Measurements from ENCODE around the gene SAMM50. TPM values are rescaled to one million over a fixed set of nuclear protein-coding genes. Genes with fewer than 3 reads are reported as not detected.
A peak's percentile ranks its signal among the peaks of the same experiment; 100 is the strongest.

The SAMM50 gene
- 10 to 100 TPM; 38.8 to 64.8 (median 55.7) TPM for total RNA-seq

DNA sequence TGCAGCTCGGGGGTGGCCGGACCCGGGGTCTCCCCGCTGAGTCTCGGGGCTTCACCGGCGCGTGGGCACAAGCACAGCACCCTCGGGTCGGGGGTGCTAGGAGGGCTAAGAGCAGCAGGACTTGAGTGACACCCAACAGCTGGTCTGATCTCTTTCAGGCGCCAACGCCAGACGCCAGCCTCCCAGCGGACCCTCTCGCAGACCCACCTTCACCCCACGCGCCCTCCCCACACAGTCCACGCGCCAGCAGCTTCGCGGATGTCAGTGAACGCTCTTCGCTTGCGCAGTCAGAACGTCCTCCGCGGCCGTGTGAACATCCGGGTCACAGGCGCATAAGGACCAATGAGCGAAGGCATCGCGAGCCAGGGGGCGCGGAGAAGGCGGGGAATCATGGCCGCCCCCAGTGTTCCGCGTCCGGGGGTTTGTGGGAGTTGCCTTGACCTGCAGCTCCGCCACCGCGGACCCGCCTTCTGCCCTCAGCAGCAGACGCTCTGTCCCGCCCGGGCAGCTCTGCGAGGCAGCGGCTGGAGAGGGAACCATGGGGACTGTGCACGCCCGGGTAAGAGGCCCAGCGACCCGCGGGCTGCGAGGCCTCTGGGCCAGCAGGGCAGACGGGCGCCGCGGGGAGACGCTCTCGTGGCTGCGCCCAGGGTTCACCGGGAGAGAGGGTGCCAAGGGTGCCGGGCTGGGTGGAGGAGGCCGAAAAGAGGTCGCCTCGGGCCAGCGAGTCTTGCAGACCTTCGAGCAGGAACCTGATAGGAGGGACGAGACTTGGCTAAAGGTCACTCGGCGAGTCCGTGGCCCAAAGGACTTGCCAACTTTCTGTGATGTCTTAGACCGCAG, at the start of gene SAMM50:
SAMM50 (plus strand) TSS at position 403 of the 843 bp plus-strand sequence; CDS start at position 539, 136 bp downstream.
- peak within 1 kb of the TSS; percentile 74 to 98 (median 94) for H3K4me3 ChIP-seq
- WGBS, 10 experiments, result 0 to 3% (median 0%) methylated on average over 2 to 30 of the region's 74 CpGs; no CpG with 5 or more reads in 2 of the 10 experiments
- peak within 1 kb of the TSS; percentile 88 to 97 for H3K27ac ChIP-seq
- ATAC-seq (replicated peaks in 6 of 8), result peak; percentile 92 to 97 (median 94)
- H3K4me1 ChIP-seq (replicated peaks in 1 of 2), result peaks cover 20 to 24% of the 10 kb centered on the region in 2 donors
- in situ Hi-C loops (cut with MboI; ENCODE audit: low pct_unique_long_range_greater_than_20kb in 2 of 9, low sequenced_read_pairs in 9 of 9, unreplicated experiment in 9 of 9), result no loop called here

DNA sequence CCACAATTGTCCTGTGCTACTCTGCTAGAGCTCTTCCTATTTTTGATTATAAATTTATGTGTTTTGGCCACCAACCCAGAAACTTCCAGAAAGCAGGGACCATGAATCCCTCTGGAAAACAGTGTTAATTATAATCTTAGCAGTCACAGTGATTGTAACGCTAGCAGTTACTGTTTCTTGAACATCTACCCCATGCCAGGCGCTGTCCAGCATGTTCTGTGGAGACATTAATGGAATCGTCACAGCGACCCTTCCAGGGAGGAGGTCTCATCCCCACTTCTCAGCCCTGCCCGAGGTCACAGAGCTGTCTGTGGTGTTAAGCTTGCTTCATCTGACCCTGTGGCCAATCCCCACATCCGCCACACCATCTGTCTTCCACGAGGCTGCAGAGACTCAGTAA, 49.6 kb upstream of the SAMM50 start:
- Histone ChIP-seq H3K27ac (no peak overlapping the region), H3K4me1 (replicated peaks in 1 of 2) (peaks cover 4 to 6% of the 10 kb centered on the region in 2 donors), H3K4me3 (no peak overlapping the region)
- peak in 1 of 8 experiments; percentile 21 for ATAC-seq (replicated peaks in 6 of 8)
- 0 to 66% (median 20%) methylated on average over 1 to 6 of the region's 7 CpGs; no CpG with 5 or more reads in 3 of the 10 experiments for WGBS, 10 experiments
- in situ Hi-C loops (cut with MboI; ENCODE audit: low pct_unique_long_range_greater_than_20kb in 2 of 9, low sequenced_read_pairs in 9 of 9, unreplicated experiment in 9 of 9), result no loop called here

DNA sequence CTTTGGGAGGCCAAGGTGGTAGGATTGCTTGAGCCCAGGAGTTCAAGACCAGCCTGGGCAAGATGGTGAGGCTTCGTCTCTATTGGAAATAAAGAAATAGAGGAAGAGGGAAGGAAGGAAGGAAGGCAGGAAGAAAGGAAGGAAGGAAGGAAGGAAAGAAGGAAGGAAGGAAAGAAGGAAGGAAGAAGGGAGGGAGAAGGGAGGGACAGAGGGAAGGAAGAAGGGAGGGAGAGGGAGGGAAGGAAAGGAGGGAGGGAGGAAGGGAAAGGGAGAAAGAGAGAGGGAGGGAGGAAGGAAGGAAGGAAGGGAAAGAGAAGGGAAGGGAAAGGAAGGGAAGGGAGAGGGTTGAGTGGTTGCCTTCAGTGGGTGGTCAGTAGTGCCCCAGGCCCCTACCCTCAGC, 45.5 kb upstream of the SAMM50 start:
- ATAC-seq (replicated peaks in 6 of 8), result no peak
- in situ Hi-C loops (cut with MboI; ENCODE audit: low pct_unique_long_range_greater_than_20kb in 2 of 9, low sequenced_read_pairs in 9 of 9, unreplicated experiment in 9 of 9), result no loop called here

DNA sequence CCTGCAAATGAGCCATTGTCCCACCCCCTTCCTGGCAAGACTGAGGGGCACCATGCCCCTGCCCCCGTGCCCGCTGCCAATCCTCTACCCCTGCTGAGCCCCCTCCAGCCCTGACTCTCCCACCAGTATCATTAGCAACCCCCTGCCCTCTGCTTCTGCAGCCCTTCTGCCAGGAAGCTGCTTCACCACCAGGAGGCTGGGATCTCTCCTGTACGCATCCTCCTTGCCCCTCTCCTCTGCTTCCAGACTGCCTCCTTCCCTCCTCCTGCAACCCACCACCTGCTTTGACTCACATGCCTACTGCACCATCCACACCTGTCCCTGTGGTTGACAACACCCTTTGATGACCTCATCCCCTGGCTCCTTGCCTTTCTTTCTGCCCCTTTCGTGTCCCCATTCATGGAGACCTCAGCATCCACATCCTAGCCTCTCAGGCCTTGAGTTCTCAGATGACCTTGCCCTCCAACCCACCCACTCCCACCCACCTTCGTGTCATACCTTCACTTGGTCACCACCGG, 45.0 kb upstream of the SAMM50 start:
- in situ Hi-C loops (cut with MboI; ENCODE audit: low pct_unique_long_range_greater_than_20kb in 2 of 9, low sequenced_read_pairs in 9 of 9, unreplicated experiment in 9 of 9), result no loop called here
- Histone ChIP-seq H3K4me3 (no peak overlapping the region), H3K27ac (no peak overlapping the region), H3K4me1 (replicated peaks in 1 of 2) (peaks cover 6 to 7% of the 10 kb centered on the region in 2 donors)
- no peak for ATAC-seq (replicated peaks in 6 of 8)
- 0 to 71% (median 0%) methylated on average over 1 to 4 of the region's 6 CpGs; no CpG with 5 or more reads in 7 of the 10 experiments for WGBS, 10 experiments

More for the DNA sequence above, 45.5 kb upstream of the SAMM50 start:
- WGBS, 10 experiments, result no CpG with 5 or more reads among the region's 1 CpG
- H3K4me3 ChIP-seq, result no peak overlapping the region
- H3K27ac ChIP-seq, result no peak overlapping the region
- H3K4me1 ChIP-seq (replicated peaks in 1 of 2), result peaks cover 6 to 7% of the 10 kb centered on the region in 2 donors

DNA sequence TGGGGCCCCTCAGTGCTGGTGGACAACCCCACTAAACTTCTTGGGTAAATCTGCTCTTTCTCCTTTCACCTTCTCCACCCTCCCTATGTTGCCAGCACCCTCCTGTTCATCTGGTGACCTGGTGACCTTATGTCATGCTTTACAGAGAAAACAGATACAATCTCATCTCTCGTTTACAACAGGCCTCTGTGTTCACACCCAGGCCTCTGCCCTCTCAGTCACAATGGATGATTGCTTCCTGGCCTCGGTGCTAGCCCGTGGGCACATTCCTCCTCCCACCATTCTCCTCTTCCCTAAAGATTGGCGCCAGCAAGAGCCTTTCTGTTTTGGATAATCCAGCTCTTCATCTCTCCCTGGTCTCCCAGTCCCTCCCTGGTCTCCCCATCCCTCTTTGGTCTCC, 43.9 kb upstream of the SAMM50 start:
- in situ Hi-C loops (cut with MboI; ENCODE audit: low pct_unique_long_range_greater_than_20kb in 2 of 9, low sequenced_read_pairs in 9 of 9, unreplicated experiment in 9 of 9), result no loop called here
- H3K27ac ChIP-seq, result no peak overlapping the region
- no peak for ATAC-seq (replicated peaks in 6 of 8)
- no peak overlapping the region for H3K4me3 ChIP-seq
- WGBS, 10 experiments, result 0 to 71% (median 20%) methylated on average over 1 to 3 of the region's 4 CpGs; no CpG with 5 or more reads in 5 of the 10 experiments
- peaks cover 0 to 3% of the 10 kb centered on the region in 2 donors for H3K4me1 ChIP-seq (replicated peaks in 1 of 2)

DNA sequence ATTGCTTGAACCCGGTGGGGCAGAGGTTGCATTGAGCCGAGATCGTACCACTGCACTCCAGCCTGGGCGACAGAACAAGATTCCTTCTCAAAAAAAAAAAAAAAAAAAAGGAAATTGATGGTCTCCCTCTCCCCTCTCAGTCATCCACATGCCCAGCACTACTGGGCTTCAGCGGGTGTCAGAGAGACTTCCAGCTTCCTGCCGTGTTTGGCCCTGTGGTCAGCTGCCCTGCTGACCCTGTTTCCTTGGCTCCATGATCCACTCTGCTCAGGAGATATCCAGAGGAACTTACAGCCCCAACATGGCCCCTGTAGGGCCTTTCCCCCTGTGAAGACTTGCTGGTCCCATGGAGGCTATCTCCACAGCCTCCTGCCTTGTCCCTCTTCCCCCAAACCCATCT, 37.7 kb upstream of the SAMM50 start:
- Histone ChIP-seq H3K27ac (no peak overlapping the region), H3K4me3 (no peak overlapping the region), H3K4me1 (replicated peaks in 1 of 2) (peaks cover 4 to 7% of the 10 kb centered on the region in 2 donors)
- in situ Hi-C loops (cut with MboI; ENCODE audit: low pct_unique_long_range_greater_than_20kb in 2 of 9, low sequenced_read_pairs in 9 of 9, unreplicated experiment in 9 of 9), result no loop called here
- ATAC-seq (replicated peaks in 6 of 8), result no peak
- WGBS, 10 experiments, result 85 to 94% (median 90%) methylated on average over 2 to 4 of the region's 6 CpGs; no CpG with 5 or more reads in 6 of the 10 experiments

DNA sequence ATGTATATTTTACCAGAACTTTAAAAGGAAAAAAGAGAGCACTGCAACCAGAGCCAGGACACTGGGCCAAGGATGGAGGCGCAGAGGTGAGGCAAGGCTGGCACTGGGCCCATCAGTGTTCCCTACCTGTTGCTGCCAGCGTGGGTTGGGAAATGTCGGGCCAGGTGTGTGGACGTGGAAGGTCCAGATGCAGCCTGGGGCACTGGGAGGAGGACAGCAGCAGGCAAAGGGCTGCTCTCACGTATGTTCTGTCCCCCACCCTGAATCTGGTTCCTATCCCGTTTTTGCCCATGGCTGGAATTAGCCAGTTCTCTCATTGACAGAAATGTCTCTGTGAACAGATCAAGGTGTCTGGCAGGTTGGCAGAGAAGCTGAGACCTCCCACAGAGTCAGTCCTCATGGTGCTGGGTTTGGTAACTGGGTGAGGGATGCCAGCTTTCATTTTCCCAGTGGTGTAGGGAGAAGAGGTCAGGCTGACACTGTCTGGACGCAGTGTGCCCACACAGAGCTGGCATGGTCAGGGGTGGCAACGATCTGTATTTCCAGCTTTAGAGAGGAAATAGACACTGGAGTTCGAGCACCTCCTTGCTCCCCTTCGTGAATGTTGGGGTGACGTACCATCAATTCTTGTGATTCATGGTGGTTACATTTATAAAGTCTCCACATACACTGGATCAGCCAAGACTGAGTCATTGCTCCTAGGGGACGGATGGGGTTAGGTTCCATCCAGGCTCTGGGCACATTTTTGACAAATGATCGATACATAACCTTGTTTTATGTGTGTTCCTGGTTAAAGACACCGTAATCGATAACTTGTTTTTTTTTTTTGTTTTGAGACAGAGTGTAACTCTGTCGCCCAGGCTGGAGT, 35.9 kb upstream of the SAMM50 start:
- Histone ChIP-seq H3K4me1 (replicated peaks in 1 of 2) (peaks cover 7% of the 10 kb centered on the region in 2 donors), H3K4me3 (no peak overlapping the region), H3K27ac (no peak overlapping the region)
- in situ Hi-C loops (cut with MboI; ENCODE audit: low pct_unique_long_range_greater_than_20kb in 2 of 9, low sequenced_read_pairs in 9 of 9, unreplicated experiment in 9 of 9), result no loop called here
- no peak for ATAC-seq (replicated peaks in 6 of 8)
- WGBS, 10 experiments, result 40 to 89% (median 71%) methylated on average over 2 to 12 of the region's 16 CpGs; no CpG with 5 or more reads in 1 of the 10 experiments

DNA sequence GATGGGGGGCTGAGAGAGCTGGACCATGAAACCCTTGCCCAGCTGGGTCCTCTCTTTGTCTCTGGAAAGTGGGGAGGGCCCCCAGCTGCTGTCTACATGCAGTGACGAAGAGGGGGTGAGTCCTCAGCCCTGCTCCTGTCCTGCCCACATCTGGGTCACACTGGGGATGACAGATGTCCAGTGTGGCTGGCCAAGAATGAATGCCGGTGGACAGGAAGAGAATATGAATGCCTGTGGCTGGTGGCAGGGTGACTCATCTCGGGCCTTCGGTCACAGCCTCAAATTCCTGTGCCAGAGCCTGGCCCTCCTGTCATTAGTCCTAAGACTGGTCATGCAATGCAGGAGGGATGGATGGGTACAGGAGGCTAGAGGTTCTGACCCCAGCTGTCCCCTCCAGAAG, 33.9 kb upstream of the SAMM50 start:
- in situ Hi-C loops (cut with MboI; ENCODE audit: low pct_unique_long_range_greater_than_20kb in 2 of 9, low sequenced_read_pairs in 9 of 9, unreplicated experiment in 9 of 9), result no loop called here
- no peak overlapping the region for H3K4me3 ChIP-seq
- H3K4me1 ChIP-seq (replicated peaks in 1 of 2), result peaks cover 7 to 11% of the 10 kb centered on the region in 2 donors
- ATAC-seq (replicated peaks in 6 of 8), result peak in 7 of 8 experiments; percentile 2 to 68 (median 21)
- WGBS, 10 experiments, result 0 to 33% (median 13%) methylated on average over 1 to 2 of the region's 4 CpGs; no CpG with 5 or more reads in 5 of the 10 experiments
- no peak overlapping the region for H3K27ac ChIP-seq

DNA sequence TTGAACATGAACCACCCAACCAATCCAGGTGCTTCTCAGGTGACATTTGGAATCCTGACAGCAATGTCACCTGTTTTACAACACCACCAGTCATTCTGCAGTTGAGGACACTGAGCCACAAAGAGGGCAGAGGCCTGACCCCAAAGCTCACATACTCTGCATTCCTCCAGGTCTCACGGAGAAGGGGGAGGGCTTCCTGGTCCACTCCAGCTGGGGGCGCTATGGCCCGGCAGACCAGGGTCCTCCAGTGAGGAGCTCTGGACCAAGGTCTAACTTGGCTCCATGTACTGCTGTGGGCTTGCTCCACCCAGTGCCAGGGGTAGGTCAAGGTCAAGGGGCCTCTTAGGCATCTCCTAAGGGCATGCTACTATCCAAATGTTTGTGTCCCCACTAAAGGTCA, 33.1 kb upstream of the SAMM50 start:
- no peak overlapping the region for H3K4me3 ChIP-seq
- no peak for ATAC-seq (replicated peaks in 6 of 8)
- peaks cover 7 to 11% of the 10 kb centered on the region in 2 donors for H3K4me1 ChIP-seq (replicated peaks in 1 of 2)
- WGBS, 10 experiments, result 87% methylated on average over 3 of the region's 3 CpGs; no CpG with 5 or more reads in 9 of the 10 experiments
- in situ Hi-C loops (cut with MboI; ENCODE audit: low pct_unique_long_range_greater_than_20kb in 2 of 9, low sequenced_read_pairs in 9 of 9, unreplicated experiment in 9 of 9), result no loop called here
- H3K27ac ChIP-seq, result no peak overlapping the region

DNA sequence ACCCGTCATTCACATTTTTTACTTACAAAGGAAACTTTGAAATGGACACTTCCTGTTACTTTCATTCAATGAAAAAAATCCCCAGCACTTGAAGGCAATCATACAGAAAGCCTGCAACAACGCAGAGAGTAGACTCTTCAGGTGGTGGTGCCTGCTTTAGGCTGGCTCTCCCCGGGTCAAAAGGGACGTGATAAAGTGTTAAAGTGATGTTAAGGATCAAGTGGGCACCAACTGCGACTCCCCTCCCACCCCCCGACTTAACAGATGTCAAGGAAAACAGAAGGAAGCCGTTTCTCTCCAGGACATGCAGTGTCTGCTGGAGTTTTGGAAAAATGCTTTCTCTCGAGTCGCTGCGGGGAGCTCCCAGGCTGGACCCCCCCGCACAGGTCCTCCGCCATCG, 32.1 kb upstream of the SAMM50 start:
- ATAC-seq (replicated peaks in 6 of 8), result peak in 2 of 8 experiments; percentile 3 to 8
- Histone ChIP-seq H3K27ac (no peak overlapping the region), H3K4me1 (replicated peaks in 1 of 2) (peaks cover 7 to 11% of the 10 kb centered on the region in 2 donors), H3K4me3 (peak overlapping the region; percentile 44 to 93 (median 59))
- no CpG with 5 or more reads among the region's 13 CpGs for WGBS, 10 experiments
- in situ Hi-C loops (cut with MboI; ENCODE audit: low pct_unique_long_range_greater_than_20kb in 2 of 9, low sequenced_read_pairs in 9 of 9, unreplicated experiment in 9 of 9), result no loop called here

DNA sequence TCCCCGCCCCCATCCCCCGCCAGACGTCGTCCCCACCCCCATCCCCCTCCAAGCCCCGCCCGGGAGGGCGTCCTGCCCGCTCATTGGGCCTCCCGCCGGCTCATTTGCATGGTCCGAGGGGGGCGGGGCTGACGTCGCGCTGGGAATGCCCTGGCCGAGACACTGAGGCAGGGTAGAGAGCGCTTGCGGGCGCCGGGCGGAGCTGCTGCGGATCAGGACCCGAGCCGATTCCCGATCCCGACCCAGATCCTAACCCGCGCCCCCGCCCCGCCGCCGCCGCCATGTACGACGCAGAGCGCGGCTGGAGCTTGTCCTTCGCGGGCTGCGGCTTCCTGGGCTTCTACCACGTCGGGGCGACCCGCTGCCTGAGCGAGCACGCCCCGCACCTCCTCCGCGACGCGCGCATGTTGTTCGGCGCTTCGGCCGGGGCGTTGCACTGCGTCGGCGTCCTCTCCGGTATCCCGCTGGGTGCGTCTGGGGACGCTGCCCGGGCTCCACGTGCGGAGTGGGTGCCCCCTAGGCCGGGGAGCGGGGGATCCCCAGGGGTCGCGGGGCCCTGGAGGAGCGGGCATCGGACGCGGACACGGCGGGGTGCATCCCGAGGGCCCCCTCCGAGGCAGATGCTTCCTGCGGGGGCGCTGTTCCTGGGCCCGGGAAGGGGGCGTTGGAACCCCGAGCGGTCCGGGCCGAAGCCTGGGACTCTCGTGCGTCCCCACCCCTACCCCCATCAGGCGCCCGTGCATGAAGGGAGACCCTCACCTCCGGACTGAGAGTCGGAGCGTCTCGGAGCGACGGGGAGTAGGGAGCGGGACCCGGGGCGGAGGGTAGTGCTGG, 31.4 kb upstream of the SAMM50 start, which contains the start of gene PNPLA3:
PNPLA3 (plus strand) TSS at position 175 of the 834 bp plus-strand sequence; CDS start at position 282, 107 bp downstream.
- Histone ChIP-seq H3K4me3 (peak within 1 kb of the TSS; percentile 44 to 93 (median 59)), H3K4me1 (replicated peaks in 1 of 2) (peaks cover 7 to 11% of the 10 kb centered on the region in 2 donors), H3K27ac (peak within 1 kb of the TSS; percentile 12 to 38)
- in situ Hi-C loops (cut with MboI; ENCODE audit: low pct_unique_long_range_greater_than_20kb in 2 of 9, low sequenced_read_pairs in 9 of 9, unreplicated experiment in 9 of 9), result no loop called here
- ATAC-seq (replicated peaks in 6 of 8), result peak; percentile 82 to 91 (median 89)
- no CpG with 5 or more reads among the region's 100 CpGs for WGBS, 10 experiments

DNA sequence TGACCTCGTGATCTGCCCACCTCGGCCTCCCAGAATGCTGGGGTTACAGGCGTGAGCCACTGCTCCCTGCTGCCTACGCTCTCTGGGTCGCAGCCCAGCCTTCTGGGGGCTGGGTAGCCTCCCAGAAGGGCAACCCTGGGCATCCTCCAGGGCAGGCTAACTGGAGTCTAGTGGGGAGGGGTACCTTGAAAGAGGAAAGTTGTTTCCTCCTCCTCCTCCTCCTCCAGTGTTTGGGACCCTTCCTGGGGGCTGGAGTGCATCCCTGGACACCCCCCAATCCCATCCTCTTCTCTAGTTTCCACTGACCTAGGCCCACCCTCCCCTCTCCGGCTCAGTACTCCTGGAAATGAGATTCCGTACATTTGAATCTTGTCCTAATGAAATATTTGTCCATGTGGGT, 30.4 kb upstream of the SAMM50 start:
- Histone ChIP-seq H3K27ac (no peak overlapping the region), H3K4me1 (replicated peaks in 1 of 2) (peaks cover 7 to 11% of the 10 kb centered on the region in 2 donors), H3K4me3 (peak overlapping the region; percentile 44 to 93 (median 59))
- in situ Hi-C loops (cut with MboI; ENCODE audit: low pct_unique_long_range_greater_than_20kb in 2 of 9, low sequenced_read_pairs in 9 of 9, unreplicated experiment in 9 of 9), result no loop called here
- WGBS, 10 experiments, result 60 to 100% (median 85%) methylated on average over 1 to 3 of the region's 7 CpGs; no CpG with 5 or more reads in 6 of the 10 experiments
- ATAC-seq (replicated peaks in 6 of 8), result no peak
